Measurements from ENCODE around the gene LHPP. TPM values are rescaled to one million over a fixed set of nuclear protein-coding genes. Genes with fewer than 3 reads are reported as not detected.

The LHPP gene
- total RNA-seq, 1 donor = 20.4 TPM

DNA sequence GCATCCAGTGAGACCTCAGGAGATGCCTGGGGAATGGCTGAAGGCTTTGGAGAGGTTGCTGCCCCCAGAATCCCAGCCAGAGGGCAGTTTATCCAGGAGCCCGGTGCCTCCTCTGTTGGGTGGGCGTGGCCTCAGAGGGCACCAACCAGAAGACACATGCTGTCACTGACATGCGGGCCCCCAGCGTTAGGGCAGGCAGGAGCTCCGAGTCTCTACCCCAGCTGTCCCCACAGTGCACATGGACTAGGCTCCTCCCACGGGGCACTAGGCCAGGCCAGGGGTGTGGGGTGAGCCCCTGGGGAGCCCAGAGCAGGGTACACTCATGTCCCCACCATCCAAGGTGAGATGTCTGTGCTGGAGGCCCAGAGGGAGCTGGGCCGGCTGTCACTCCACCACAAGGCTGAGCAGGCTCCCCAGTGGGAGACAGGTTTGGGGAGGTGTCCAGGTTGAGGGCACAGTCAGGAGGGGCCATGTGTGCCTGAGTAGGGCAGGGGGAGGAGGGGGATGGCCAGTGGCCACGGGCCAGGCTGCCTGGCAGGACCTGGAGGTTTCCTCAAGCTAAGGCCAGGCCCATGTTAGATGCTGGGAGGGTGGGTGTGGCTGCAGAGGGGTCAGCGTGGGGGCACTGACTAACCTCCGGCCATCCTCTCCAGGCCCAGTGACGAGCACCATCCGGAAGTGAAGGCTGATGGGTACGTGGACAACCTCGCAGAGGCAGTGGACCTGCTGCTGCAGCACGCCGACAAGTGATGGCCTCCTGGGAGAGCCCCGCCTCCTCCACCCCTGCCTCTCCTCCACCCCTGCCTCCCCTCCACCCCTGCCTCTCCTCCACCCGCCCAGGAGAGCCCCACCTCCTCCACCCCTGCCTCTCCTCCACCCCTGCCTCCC is 151.2 kb downstream of the LHPP start:
- H3K4me1 ChIP-seq (ENCODE audit: insufficient read depth, low read length) = peaks cover 55% of the 10 kb centered on the region

GRCh38 chr10:124614003-124614659 is 152.5 kb downstream of the LHPP start:
- peaks cover 68% of the 10 kb centered on the region for H3K4me1 ChIP-seq (ENCODE audit: insufficient read depth, low read length)
- H3K4me3 ChIP-seq (ENCODE audit: low read length) = no peak overlapping the region
- no peaks in the 10 kb centered on the region for H3K27me3 ChIP-seq (ENCODE audit: insufficient read depth, low read length)

More for the DNA sequence above, 151.2 kb downstream of the LHPP start:
- Histone ChIP-seq H3K9me3 (ENCODE audit: low read depth, low read length) (no peaks in the 10 kb centered on the region), H3K27me3 (ENCODE audit: insufficient read depth, low read length) (no peaks in the 10 kb centered on the region), H3K4me3 (ENCODE audit: low read length) (no peak overlapping the region)

DNA sequence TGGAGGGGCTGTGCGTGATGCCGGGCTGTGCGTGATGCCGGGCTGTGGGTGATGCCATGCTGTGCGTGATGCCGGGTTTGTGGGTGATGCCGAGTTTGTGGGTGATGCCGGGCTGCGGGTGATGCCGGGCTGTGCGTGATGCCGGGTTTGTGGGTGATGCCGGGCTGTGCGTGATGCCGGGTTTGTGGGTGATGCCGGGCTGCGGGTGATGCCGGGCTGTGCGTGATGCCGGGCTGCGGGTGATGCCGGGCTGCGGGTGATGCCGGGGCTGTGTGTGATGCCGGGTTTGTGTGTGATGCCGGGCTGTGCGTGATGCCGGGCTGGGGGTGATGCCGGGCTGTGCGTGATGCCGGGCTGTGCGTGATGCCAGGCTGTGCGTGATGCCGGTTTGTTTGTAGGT is 153.6 kb downstream of the LHPP start:
- no peak overlapping the region for H3K4me3 ChIP-seq (ENCODE audit: low read length)
- H3K9me3 ChIP-seq (ENCODE audit: low read depth, low read length) = no peaks in the 10 kb centered on the region
- peaks cover 79% of the 10 kb centered on the region for H3K4me1 ChIP-seq (ENCODE audit: insufficient read depth, low read length)
- no peaks in the 10 kb centered on the region for H3K27me3 ChIP-seq (ENCODE audit: insufficient read depth, low read length)

More at GRCh38 chr10:124614003-124614659, 152.5 kb downstream of the LHPP start:
- no peaks in the 10 kb centered on the region for H3K9me3 ChIP-seq (ENCODE audit: low read depth, low read length)

GRCh38 chr10:124616040-124616835 is 154.6 kb downstream of the LHPP start:
- Histone ChIP-seq H3K4me1 (ENCODE audit: insufficient read depth, low read length) (peaks cover 83% of the 10 kb centered on the region), H3K4me3 (ENCODE audit: low read length) (no peak overlapping the region), H3K9me3 (ENCODE audit: low read depth, low read length) (no peaks in the 10 kb centered on the region), H3K27me3 (ENCODE audit: insufficient read depth, low read length) (no peaks in the 10 kb centered on the region)

GRCh38 chr10:124616836-124617130 is 155.2 kb downstream of the LHPP start:
- H3K4me1 ChIP-seq (ENCODE audit: insufficient read depth, low read length) = peaks cover 83% of the 10 kb centered on the region
- H3K4me3 ChIP-seq (ENCODE audit: low read length) = no peak overlapping the region
- no peaks in the 10 kb centered on the region for H3K27me3 ChIP-seq (ENCODE audit: insufficient read depth, low read length)

DNA sequence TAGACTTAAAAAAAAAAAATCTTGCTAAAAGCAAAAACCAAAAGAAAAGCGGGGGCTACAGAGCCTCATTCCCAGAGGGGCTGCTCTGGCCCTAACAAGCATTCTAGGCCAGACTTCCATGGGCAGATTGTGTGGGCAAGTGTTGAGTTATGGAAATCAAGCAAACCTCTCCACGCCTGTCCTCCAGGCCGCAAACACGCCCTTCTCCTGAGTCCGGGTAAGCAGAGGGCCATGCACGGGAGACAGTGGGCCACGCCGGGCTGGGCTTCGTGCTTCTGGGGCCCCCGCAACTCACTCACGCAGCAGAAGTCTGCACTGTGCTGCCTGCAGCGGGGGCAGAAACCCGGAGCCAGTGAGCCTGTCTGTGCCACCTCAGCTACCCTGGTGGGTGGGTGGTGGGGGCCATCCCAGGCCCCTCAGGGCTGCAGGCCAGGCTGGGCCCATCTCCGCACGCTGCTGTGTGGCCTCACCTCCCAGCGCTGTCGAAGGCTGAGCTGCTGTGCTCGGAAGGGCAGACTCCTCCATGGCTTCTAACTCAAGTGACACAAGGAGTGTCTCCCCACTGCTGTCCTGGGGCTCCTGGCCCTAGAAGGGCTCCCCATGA is 156.9 kb downstream of the LHPP start:
- peaks cover 71% of the 10 kb centered on the region for H3K4me1 ChIP-seq (ENCODE audit: insufficient read depth, low read length)
- no peak overlapping the region for H3K4me3 ChIP-seq (ENCODE audit: low read length)
- H3K27me3 ChIP-seq (ENCODE audit: insufficient read depth, low read length) = no peaks in the 10 kb centered on the region
- H3K9me3 ChIP-seq (ENCODE audit: low read depth, low read length) = no peaks in the 10 kb centered on the region

More at GRCh38 chr10:124616836-124617130, 155.2 kb downstream of the LHPP start:
- no peaks in the 10 kb centered on the region for H3K9me3 ChIP-seq (ENCODE audit: low read depth, low read length)

- Histone ChIP-seq H3K4me3 (ENCODE audit: low read length) (no peak overlapping the region), H3K4me1 (ENCODE audit: insufficient read depth, low read length) (peaks cover 67% of the 10 kb centered on the region), H3K27me3 (ENCODE audit: insufficient read depth, low read length) (no peaks in the 10 kb centered on the region), H3K9me3 (ENCODE audit: low read depth, low read length) (no peaks in the 10 kb centered on the region)
These were observed 157.6 kb downstream of the LHPP start for GRCh38 chr10:124619195-124619594.

DNA sequence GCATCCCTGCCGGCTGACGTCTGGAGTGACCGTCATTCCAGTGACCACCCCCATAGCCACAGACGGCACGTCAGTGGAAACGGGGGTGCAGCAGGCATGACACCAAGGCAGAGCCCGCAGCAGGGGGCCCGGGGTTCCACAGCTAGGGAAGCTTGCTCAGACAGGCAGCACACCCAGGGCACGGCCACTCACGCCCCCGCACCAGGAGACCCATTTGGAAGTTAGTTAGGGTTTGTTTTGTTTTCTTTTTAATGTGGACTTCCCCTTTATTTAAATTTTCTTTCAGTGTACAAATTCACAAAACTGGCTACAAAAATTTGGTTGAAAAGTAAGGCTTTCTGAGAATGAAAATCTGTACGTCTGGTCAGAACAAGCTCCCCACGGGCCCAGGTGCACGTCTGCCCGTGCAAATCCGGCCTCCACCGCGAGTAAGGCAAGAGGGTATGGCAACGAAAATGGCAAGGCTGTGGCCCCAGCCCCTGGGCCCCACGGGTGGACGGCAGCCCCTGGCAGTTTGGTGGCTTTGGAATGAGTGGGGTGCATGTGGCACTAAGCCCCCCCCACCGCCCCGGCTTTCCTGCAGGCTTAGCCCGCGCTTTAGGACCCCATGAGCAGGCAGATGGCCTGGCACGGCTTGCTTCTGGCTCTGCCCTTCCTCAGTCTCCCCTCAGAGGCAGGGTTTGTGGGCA is 158.3 kb downstream of the LHPP start:
- Histone ChIP-seq H3K4me1 (ENCODE audit: insufficient read depth, low read length) (peaks cover 73% of the 10 kb centered on the region), H3K4me3 (ENCODE audit: low read length) (no peak overlapping the region), H3K9me3 (ENCODE audit: low read depth, low read length) (no peaks in the 10 kb centered on the region), H3K27me3 (ENCODE audit: insufficient read depth, low read length) (no peaks in the 10 kb centered on the region)

- no peaks in the 10 kb centered on the region for H3K9me3 ChIP-seq (ENCODE audit: low read depth, low read length)
- peaks cover 79% of the 10 kb centered on the region for H3K4me1 ChIP-seq (ENCODE audit: insufficient read depth, low read length)
- H3K4me3 ChIP-seq (ENCODE audit: low read length) = no peak overlapping the region
These were observed 160.0 kb downstream of the LHPP start for GRCh38 chr10:124621637-124622036.

DNA sequence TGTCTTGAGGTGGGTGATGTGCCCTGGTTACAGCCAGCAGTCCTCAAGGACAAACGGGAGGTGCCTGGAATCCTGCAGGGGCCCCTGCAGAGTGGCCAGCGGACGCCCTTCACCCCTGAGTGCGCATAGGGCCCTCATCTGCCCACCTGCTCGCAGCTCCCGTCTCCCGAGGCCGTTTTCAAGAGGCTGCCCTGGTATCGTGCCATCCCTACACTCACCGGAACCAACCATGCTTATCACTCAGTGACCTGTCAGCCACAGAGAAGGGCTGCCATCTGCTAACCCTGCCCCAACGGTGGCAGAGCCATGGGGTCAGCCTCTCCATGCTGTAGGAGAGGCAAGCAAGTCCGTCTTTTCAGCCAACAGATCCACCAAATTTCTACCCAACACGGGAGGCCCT is 160.5 kb downstream of the LHPP start:
- H3K27me3 ChIP-seq (ENCODE audit: insufficient read depth, low read length) = no peaks in the 10 kb centered on the region
- H3K4me1 ChIP-seq (ENCODE audit: insufficient read depth, low read length) = peaks cover 79% of the 10 kb centered on the region
- H3K9me3 ChIP-seq (ENCODE audit: low read depth, low read length) = no peaks in the 10 kb centered on the region
- H3K4me3 ChIP-seq (ENCODE audit: low read length) = no peak overlapping the region

More at GRCh38 chr10:124621637-124622036, 160.0 kb downstream of the LHPP start:
- H3K27me3 ChIP-seq (ENCODE audit: insufficient read depth, low read length) = no peaks in the 10 kb centered on the region

GRCh38 chr10:124622866-124623536 is 161.4 kb downstream of the LHPP start:
- H3K27me3 ChIP-seq (ENCODE audit: insufficient read depth, low read length) = no peaks in the 10 kb centered on the region
- no peaks in the 10 kb centered on the region for H3K9me3 ChIP-seq (ENCODE audit: low read depth, low read length)
- H3K4me3 ChIP-seq (ENCODE audit: low read length) = no peak overlapping the region
- H3K4me1 ChIP-seq (ENCODE audit: insufficient read depth, low read length) = peaks cover 79% of the 10 kb centered on the region

DNA sequence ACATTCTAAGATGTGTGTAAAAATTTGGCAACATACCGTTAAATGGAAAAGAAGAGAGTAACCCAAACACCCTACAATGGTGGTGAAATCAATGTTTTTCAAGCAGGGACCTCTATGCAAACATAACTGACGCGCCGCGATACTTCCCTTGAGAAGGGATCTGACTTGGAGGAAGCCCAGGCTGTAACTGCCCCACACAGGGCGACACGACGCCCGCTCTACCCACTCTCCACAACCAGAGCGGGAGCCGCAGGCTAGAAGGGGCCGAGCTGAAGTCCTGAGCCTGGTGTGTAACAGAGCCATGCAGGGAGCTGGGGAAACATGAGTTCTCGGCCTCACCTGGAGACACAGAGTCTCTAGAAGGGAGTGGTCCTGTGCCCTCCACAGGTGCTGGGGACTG is 162.4 kb downstream of the LHPP start:
- peaks cover 79% of the 10 kb centered on the region for H3K4me1 ChIP-seq (ENCODE audit: insufficient read depth, low read length)
- no peaks in the 10 kb centered on the region for H3K27me3 ChIP-seq (ENCODE audit: insufficient read depth, low read length)
- no peak overlapping the region for H3K4me3 ChIP-seq (ENCODE audit: low read length)
- no peaks in the 10 kb centered on the region for H3K9me3 ChIP-seq (ENCODE audit: low read depth, low read length)

DNA sequence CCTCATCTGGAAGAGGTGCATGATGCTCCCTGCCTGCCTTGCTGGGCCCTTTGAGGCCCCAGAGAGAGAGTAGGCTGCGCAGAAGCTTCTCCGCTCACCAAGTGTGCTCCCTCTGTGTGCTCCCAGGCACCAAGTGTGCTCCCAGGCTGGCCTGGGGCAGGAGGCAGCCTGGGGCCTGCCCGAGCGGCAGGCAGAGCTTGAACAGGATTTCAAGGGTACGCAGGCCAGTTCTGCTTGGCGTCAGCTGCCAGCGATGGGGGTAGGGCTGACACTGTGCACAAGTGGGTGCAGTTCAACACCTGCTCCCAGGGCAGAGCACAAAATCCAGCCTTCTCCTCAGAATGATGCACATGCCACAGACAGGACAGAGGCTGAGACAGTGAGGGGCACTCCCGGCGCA is 162.8 kb downstream of the LHPP start:
- no peaks in the 10 kb centered on the region for H3K9me3 ChIP-seq (ENCODE audit: low read depth, low read length)
- H3K4me3 ChIP-seq (ENCODE audit: low read length) = no peak overlapping the region
- H3K4me1 ChIP-seq (ENCODE audit: insufficient read depth, low read length) = peaks cover 78% of the 10 kb centered on the region
- no peaks in the 10 kb centered on the region for H3K27me3 ChIP-seq (ENCODE audit: insufficient read depth, low read length)

GRCh38 chr10:124624895-124625294 is 163.3 kb downstream of the LHPP start:
- H3K4me3 ChIP-seq (ENCODE audit: low read length) = no peak overlapping the region
- no peaks in the 10 kb centered on the region for H3K9me3 ChIP-seq (ENCODE audit: low read depth, low read length)
- peaks cover 78% of the 10 kb centered on the region for H3K4me1 ChIP-seq (ENCODE audit: insufficient read depth, low read length)
- H3K27me3 ChIP-seq (ENCODE audit: insufficient read depth, low read length) = no peaks in the 10 kb centered on the region

All from mononuclear cell (primary cell).